ENCODE measurements around the gene FSIP1.

The FSIP1 gene

GRCh38 chr15:39685999-39686613, 96.5 kb downstream of the FSIP1 start:
- TF ChIP-seq POLR2A (IDR thresholded peaks at IDR 0.05; ENCODE audit: low read depth, low read length), result no peak
- DNase-seq (ENCODE audit: insufficient read length, low spot score) (peak; percentile 9), FAIRE-seq (peak; percentile 95)

- FAIRE-seq (no peak), DNase-seq (ENCODE audit: insufficient read length, low spot score) (no peak)
- no peak for TF ChIP-seq POLR2A (IDR thresholded peaks at IDR 0.05; ENCODE audit: low read depth, low read length)
Observed at GRCh38 chr15:39685367-39685766, 97.3 kb downstream of the FSIP1 start.

GRCh38 chr15:39684233-39684632, 98.4 kb downstream of the FSIP1 start:
- no peak for TF ChIP-seq POLR2A (IDR thresholded peaks at IDR 0.05; ENCODE audit: low read depth, low read length)
- DNase-seq (ENCODE audit: insufficient read length, low spot score), result no peak
- FAIRE-seq, result no peak

- no peak for DNase-seq (ENCODE audit: insufficient read length, low spot score)
- no peak for TF ChIP-seq POLR2A (IDR thresholded peaks at IDR 0.05; ENCODE audit: low read depth, low read length)
- no peak for FAIRE-seq
Observed at GRCh38 chr15:39682366-39682765, 100.3 kb downstream of the FSIP1 start.

GRCh38 chr15:39680868-39681267, 101.8 kb downstream of the FSIP1 start:
- no peak for TF ChIP-seq POLR2A (IDR thresholded peaks at IDR 0.05; ENCODE audit: low read depth, low read length)
- DNase-seq (ENCODE audit: insufficient read length, low spot score), result no peak
- no peak for FAIRE-seq

GRCh38 chr15:39672666-39673065, 110.0 kb downstream of the FSIP1 start:
- FAIRE-seq, result no peak
- DNase-seq (ENCODE audit: insufficient read length, low spot score), result no peak

GRCh38 chr15:39672184-39672583, 110.5 kb downstream of the FSIP1 start:
- FAIRE-seq (no peak), DNase-seq (ENCODE audit: insufficient read length, low spot score) (no peak)
- no peak for TF ChIP-seq POLR2A (IDR thresholded peaks at IDR 0.05; ENCODE audit: low read depth, low read length)

More at GRCh38 chr15:39672666-39673065, 110.0 kb downstream of the FSIP1 start:
- no peak for TF ChIP-seq POLR2A (IDR thresholded peaks at IDR 0.05; ENCODE audit: low read depth, low read length)

GRCh38 chr15:39670687-39671086, 112.0 kb downstream of the FSIP1 start:
- no peak for DNase-seq (ENCODE audit: insufficient read length, low spot score)
- no peak for FAIRE-seq
- TF ChIP-seq POLR2A (IDR thresholded peaks at IDR 0.05; ENCODE audit: low read depth, low read length), result no peak

GRCh38 chr15:39669661-39670060, 113.0 kb downstream of the FSIP1 start:
- no peak for TF ChIP-seq POLR2A (IDR thresholded peaks at IDR 0.05; ENCODE audit: low read depth, low read length)
- DNase-seq (ENCODE audit: insufficient read length, low spot score) (no peak), FAIRE-seq (no peak)

GRCh38 chr15:39669241-39669640, 113.4 kb downstream of the FSIP1 start:
- DNase-seq (ENCODE audit: insufficient read length, low spot score), result no peak
- TF ChIP-seq POLR2A (IDR thresholded peaks at IDR 0.05; ENCODE audit: low read depth, low read length), result no peak
- no peak for FAIRE-seq

GRCh38 chr15:39668457-39668856, 114.2 kb downstream of the FSIP1 start:
- FAIRE-seq (peak; percentile 48), DNase-seq (ENCODE audit: insufficient read length, low spot score) (no peak)
- no peak for TF ChIP-seq POLR2A (IDR thresholded peaks at IDR 0.05; ENCODE audit: low read depth, low read length)

- DNase-seq (ENCODE audit: insufficient read length, low spot score) (no peak), FAIRE-seq (no peak)
- TF ChIP-seq POLR2A (IDR thresholded peaks at IDR 0.05; ENCODE audit: low read depth, low read length), result no peak
Observed at GRCh38 chr15:39667382-39668127, 115.1 kb downstream of the FSIP1 start.

GRCh38 chr15:39666677-39667076, 116.0 kb downstream of the FSIP1 start:
- DNase-seq (ENCODE audit: insufficient read length, low spot score), result no peak
- peak; percentile 88 for FAIRE-seq
- no peak for TF ChIP-seq POLR2A (IDR thresholded peaks at IDR 0.05; ENCODE audit: low read depth, low read length)

GRCh38 chr15:39665629-39666250, 116.9 kb downstream of the FSIP1 start:
- FAIRE-seq (peak; percentile 79), DNase-seq (ENCODE audit: insufficient read length, low spot score) (no peak)
- TF ChIP-seq POLR2A (IDR thresholded peaks at IDR 0.05; ENCODE audit: low read depth, low read length), result no peak

Measured in H54 (cell line).